ENCODE measurements around the gene DLGAP4. TPM values are rescaled to one million over a fixed set of nuclear protein-coding genes. Genes with fewer than 3 reads are reported as not detected.

DLGAP4 gene
- total and polyA plus RNA-seq, 9 of the 15 experiments (the other 6 are each of a cell fraction or from before 2014, with no cell fraction given), result 0.31 to 34.1 (median 4.5) TPM

DNA sequence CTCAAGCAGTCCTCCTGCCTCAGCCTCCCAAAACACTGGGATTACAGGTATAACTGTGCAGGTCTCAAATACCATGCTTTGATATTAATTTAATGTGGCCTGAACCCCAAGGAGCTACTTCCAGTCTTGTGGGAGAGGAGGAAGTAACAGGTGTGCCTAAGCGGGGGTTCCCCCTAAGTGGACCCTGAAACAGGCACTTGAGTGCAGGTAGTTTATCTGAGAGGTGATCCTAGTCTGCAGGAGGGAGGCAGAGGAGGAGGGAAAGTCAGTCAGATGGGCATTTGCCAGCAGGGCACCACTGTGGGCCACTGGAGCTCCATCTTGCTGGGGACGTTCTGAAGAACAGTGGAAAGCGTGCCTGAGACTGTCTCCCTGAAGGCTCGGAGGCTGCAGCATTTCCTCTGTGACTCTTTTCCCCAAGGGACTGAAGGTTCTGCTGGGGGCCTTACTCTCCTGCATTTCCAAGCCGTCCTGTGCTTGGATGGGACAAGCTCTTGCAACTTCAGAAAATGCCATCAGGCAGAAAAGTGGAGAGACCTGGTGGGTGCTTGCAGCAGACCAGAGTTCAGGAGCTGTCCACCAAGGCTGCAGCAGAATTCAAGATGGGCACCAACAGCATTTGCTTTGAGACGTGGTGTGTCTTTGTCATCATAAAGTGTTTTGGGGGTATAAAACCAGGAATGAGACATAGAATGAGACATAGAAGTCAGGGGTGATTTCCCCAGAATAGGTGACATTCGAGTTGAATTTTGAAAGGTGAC is 4.6 kb upstream of the DLGAP4 start:
- 0% methylated on average over 7 of the region's 7 CpGs for WGBS (ENCODE audit: insufficient coverage, low coverage, missing lambda C conversion rate)
- ChIA-PET CTCF (ENCODE audit: low intra/inter-chr PET ratio) (no interaction called here), POLR2A (interaction anchor here (0.6 kb wide), 1 partner anchor 358 kb away, joined by 3 read pairs; no protein-coding TSS in a partner anchor)
- H3K4me3 ChIP-seq, result no peak overlapping the region
- no peaks in the 10 kb centered on the region for H3K79me2 ChIP-seq (ENCODE audit: control insufficient read depth, insufficient read depth, low read length)
- BruUV-seq (replicated peaks), result no TSS peak
- H2AFZ ChIP-seq (ENCODE audit: low read depth, low read length), result no peak overlapping the region
- peaks cover 5% of the 10 kb centered on the region; the same call in 1 of the 2 replicates for H4K20me1 ChIP-seq (replicated peaks; ENCODE audit: control insufficient read depth, insufficient read depth, low read length)
- intact Hi-C loops (cut with micrococcal nuclease), result no loop called here
- ATAC-seq, result no peak
- H3K27me3 ChIP-seq (ENCODE audit: control insufficient read depth in 2 of 2, insufficient read depth in 2 of 2, low read length in 2 of 2), result peaks cover 20 to 54% of the 10 kb centered on the region in 2 experiments; a peak in 3 of 5 replicates
- H3K4me1 ChIP-seq (replicated peaks in 1 of 2; ENCODE audit: control insufficient read depth in 2 of 2, insufficient read depth in 2 of 2, low read length in 2 of 2), result peaks cover 0 to 4% of the 10 kb centered on the region in 2 experiments; a peak in 2 of 5 replicates
- H3K27ac ChIP-seq (ENCODE audit: extremely low read depth, low read depth, low read length), result no peak overlapping the region
- no peak overlapping the region for H3K9ac ChIP-seq (ENCODE audit: insufficient read depth in 1 of 2, low read depth in 2 of 2, low read length in 2 of 2)
- no peak for DNase-seq (ENCODE audit: extremely low read depth in 1 of 4, low spot score in 3 of 4)
- no peak for FAIRE-seq
- no peak overlapping the region for H3K4me2 ChIP-seq (ENCODE audit: insufficient read depth, low read length)
- H3K9me1 ChIP-seq (ENCODE audit: control insufficient read depth, insufficient read depth, low read length), result no peaks in the 10 kb centered on the region
- in situ Hi-C loops (cut with MboI), result no loop called here
- H3K9me3 ChIP-seq (replicated peaks; ENCODE audit: control insufficient read depth, insufficient read depth, low read depth, low read length), result no peaks in the 10 kb centered on the region
- TF ChIP-seq SUPT5H (IDR thresholded peaks at IDR 0.05) (no peak), ZNF12 (CRISPR knock-in tag; IDR thresholded peaks at IDR 0.05) (no peak), ZFX (CRISPR knock-in tag; IDR thresholded peaks at IDR 0.05) (no peak), ZNF121 (CRISPR knock-in tag; conservative IDR thresholded peaks at IDR 0.05) (0 out of 2 replicates have a peak, but pooled peaks have one; percentile 1), SMARCA5 (IDR thresholded peaks at IDR 0.05) (no peak)
- H3K36me3 ChIP-seq (ENCODE audit: control insufficient read depth, insufficient read depth, low read length), result no peaks in the 10 kb centered on the region

Data from K562 (cell line).